Measurements from ENCODE around the gene TRAPPC8. TPM values are rescaled to one million over a fixed set of nuclear protein-coding genes. Genes with fewer than 3 reads are reported as not detected.

The TRAPPC8 gene
- total RNA-seq, 4 donors from 2014 or later = 51.5 to 69.9 (median 55.0) TPM

DNA sequence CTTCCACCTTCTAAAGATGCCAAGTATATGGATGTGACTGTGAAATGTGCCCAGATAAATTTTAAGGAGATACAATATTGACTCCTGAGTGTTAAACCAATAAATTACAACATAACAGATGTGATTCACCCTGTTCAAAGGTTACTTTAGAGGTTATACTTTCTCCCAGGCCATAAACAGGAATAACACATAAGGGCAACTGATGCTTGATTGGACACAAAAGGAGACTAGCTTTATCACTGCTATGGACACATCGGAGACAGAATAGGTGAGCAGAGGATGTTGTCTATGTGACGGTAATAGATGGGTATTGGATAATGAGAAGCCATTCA, 150.4 kb downstream of the TRAPPC8 start:
- no peak for DNase-seq
- H3K27me3 ChIP-seq = no peaks in the 10 kb centered on the region
- H3K36me3 ChIP-seq = no peaks in the 10 kb centered on the region
- intact Hi-C loops (cut with DNase I; ENCODE audit: low total_unique reads) (no loop called here), in situ Hi-C loops (cut with MboI; ENCODE audit: low pct_ligation_motif_present in 1 of 4, low pct_unique_long_range_greater_than_20kb in 1 of 4, low sequenced_read_pairs in 3 of 4) (no loop called here)
- H3K4me3 ChIP-seq = no peak overlapping the region
- TF ChIP-seq POLR2A (IDR thresholded peaks at IDR 0.05) (no peak), POLR2AphosphoS5 (IDR thresholded peaks at IDR 0.05) (no peak), EP300 (IDR thresholded peaks at IDR 0.05; ENCODE audit: low read depth) (no peak)
- TF ChIP-seq, protein P1, sequence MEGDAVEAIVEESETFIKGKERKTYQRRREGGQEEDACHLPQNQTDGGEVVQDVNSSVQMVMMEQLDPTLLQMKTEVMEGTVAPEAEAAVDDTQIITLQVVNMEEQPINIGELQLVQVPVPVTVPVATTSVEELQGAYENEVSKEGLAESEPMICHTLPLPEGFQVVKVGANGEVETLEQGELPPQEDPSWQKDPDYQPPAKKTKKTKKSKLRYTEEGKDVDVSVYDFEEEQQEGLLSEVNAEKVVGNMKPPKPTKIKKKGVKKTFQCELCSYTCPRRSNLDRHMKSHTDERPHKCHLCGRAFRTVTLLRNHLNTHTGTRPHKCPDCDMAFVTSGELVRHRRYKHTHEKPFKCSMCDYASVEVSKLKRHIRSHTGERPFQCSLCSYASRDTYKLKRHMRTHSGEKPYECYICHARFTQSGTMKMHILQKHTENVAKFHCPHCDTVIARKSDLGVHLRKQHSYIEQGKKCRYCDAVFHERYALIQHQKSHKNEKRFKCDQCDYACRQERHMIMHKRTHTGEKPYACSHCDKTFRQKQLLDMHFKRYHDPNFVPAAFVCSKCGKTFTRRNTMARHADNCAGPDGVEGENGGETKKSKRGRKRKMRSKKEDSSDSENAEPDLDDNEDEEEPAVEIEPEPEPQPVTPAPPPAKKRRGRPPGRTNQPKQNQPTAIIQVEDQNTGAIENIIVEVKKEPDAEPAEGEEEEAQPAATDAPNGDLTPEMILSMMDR (IDR thresholded peaks at IDR 0.05) = no peak
- H3K9me3 ChIP-seq = no peaks in the 10 kb centered on the region
- H3K27ac ChIP-seq = no peak overlapping the region
- no peaks in the 10 kb centered on the region for H3K4me1 ChIP-seq
- 88 to 100% methylated on average over 2 of the region's 2 CpGs for WGBS, 2 donors (ENCODE audit: low coverage in 1 of 2)

DNA sequence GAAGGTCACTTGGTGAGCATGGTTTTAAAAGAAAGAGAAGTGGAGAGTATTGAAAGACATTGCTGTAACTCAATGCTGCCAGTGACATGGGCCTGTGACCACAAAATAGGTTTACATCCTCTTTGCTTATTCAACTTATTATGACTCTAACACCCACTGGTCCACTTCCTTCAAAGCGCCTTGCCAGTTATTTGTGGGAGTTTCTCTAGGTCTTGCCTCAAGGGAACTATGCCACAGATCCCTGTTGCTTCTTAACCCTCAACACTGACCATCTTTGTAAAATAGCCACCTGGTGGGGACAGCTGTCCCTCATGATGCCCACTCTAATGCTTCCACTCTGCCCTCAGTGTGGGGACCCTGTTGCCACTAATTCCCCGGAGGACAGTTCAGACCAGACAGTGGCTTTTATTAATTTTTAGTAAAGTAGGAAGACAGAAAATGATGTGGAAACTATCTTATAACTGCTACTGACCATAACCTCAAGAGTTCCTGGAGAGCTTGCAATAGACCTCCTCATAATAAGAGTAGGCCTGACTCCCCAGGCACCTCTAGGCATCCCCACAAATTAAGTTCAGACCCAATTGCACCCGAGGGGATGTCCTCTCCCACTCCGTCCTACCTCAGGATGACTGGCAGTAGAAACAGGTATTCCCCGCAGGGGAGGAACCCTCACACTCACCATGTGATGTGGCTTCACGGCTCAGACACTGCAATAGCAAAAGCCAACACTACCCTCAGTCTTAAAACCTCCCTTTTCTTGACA, 150.9 kb downstream of the TRAPPC8 start:
- intact Hi-C loops (cut with DNase I; ENCODE audit: low total_unique reads) (no loop called here), in situ Hi-C loops (cut with MboI; ENCODE audit: low pct_ligation_motif_present in 1 of 4, low pct_unique_long_range_greater_than_20kb in 1 of 4, low sequenced_read_pairs in 3 of 4) (no loop called here)
- Histone ChIP-seq H3K27ac (no peak overlapping the region), H3K4me1 (no peaks in the 10 kb centered on the region), H3K9me3 (no peaks in the 10 kb centered on the region), H3K27me3 (no peaks in the 10 kb centered on the region), H3K36me3 (no peaks in the 10 kb centered on the region), H3K4me3 (no peak overlapping the region)
- no peak for TF ChIP-seq EP300 (IDR thresholded peaks at IDR 0.05; ENCODE audit: low read depth)
- no peak for TF ChIP-seq POLR2AphosphoS5 (IDR thresholded peaks at IDR 0.05)
- no peak for TF ChIP-seq POLR2A (IDR thresholded peaks at IDR 0.05)
- TF ChIP-seq, protein P1 (IDR thresholded peaks at IDR 0.05) = no peak
- DNase-seq = no peak
- 78% methylated on average over 6 of the region's 6 CpGs; no CpG with 5 or more reads in 1 of the 2 donors for WGBS, 2 donors (ENCODE audit: low coverage in 1 of 2)

DNA sequence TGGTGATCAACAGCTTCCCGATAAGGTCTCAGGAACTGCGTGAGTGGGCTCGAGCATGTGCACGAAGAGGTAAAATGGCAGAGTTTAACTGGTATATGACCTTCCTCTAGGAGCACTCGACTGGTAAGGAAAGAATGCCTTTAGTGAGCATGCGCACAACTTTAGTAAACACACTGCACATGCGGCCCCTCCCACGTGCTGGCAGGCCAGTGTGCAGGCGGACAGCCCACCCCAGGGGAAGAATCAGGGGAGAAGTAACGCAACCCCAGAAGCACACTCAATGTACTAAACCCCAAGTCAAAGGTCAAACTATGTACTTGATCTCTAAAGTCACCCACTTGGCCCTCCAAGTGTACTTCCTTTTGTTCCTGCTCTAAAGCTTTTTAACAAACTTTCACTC, 153.5 kb downstream of the TRAPPC8 start:
- Histone ChIP-seq H3K27me3 (no peaks in the 10 kb centered on the region), H3K36me3 (no peaks in the 10 kb centered on the region), H3K27ac (no peak overlapping the region), H3K4me1 (no peaks in the 10 kb centered on the region), H3K4me3 (no peak overlapping the region), H3K9me3 (no peaks in the 10 kb centered on the region)
- DNase-seq = no peak
- in situ Hi-C loops (cut with MboI; ENCODE audit: low pct_ligation_motif_present in 1 of 4, low pct_unique_long_range_greater_than_20kb in 1 of 4, low sequenced_read_pairs in 3 of 4) = no loop called here
- TF ChIP-seq, protein P1 (IDR thresholded peaks at IDR 0.05) = no peak
- no peak for TF ChIP-seq POLR2A (IDR thresholded peaks at IDR 0.05)
- TF ChIP-seq POLR2AphosphoS5 (IDR thresholded peaks at IDR 0.05) = no peak
- no peak for TF ChIP-seq EP300 (IDR thresholded peaks at IDR 0.05; ENCODE audit: low read depth)
- intact Hi-C loops (cut with DNase I; ENCODE audit: low total_unique reads) = no loop called here
- WGBS, 2 donors (ENCODE audit: low coverage in 1 of 2) = 77 to 82% methylated on average over 9 to 10 of the region's 10 CpGs

DNA sequence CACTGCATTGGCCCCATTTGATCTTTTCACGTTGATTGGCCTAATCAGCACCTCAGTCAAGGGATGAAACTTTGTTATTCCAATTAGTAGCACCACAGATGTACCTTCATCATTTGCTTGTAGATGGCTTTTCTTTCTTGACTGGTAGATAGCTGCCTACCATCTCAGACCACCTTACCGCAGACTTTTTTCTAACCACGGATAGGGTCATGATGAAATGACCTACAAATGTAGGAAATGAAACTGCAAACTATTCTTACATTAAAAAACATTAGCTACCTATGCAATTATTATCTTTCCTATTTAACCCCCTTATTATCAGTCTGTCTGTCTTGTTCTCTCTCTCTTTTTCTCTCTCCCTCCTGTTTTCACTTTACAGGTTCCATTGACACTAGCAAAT, 159.9 kb downstream of the TRAPPC8 start:
- DNase-seq = no peak
- no peak overlapping the region for H3K27ac ChIP-seq
- peaks cover 10 to 14% of the 10 kb centered on the region in 2 donors for H3K9me3 ChIP-seq
- in situ Hi-C loops (cut with MboI; ENCODE audit: low pct_ligation_motif_present in 1 of 4, low pct_unique_long_range_greater_than_20kb in 1 of 4, low sequenced_read_pairs in 3 of 4) (no loop called here), intact Hi-C loops (cut with DNase I; ENCODE audit: low total_unique reads) (no loop called here)
- H3K4me3 ChIP-seq = no peak overlapping the region
- H3K27me3 ChIP-seq = no peaks in the 10 kb centered on the region
- 63 to 84% methylated on average over 2 to 3 of the region's 3 CpGs for WGBS, 2 donors (ENCODE audit: low coverage in 1 of 2)
- TF ChIP-seq, protein P1 (IDR thresholded peaks at IDR 0.05) = no peak
- TF ChIP-seq EP300 (IDR thresholded peaks at IDR 0.05; ENCODE audit: low read depth) (no peak), POLR2A (IDR thresholded peaks at IDR 0.05) (no peak)
- H3K4me1 ChIP-seq = no peaks in the 10 kb centered on the region
- H3K36me3 ChIP-seq = no peaks in the 10 kb centered on the region

Small RNAs within 50 kb of the gene (small RNA-seq; reads per million reads assigned to genes)
- gene RNU6-1050P = 0 reads per million in 4 donors

Other genes with a start within 250 kb of the TRAPPC8 start
- under 1 TPM in 1 of 4 donors, not detected in 3; 0.64 TPM for gene SLC25A52, start 182.2 kb downstream of the TRAPPC8 start, total RNA-seq
- 10 to 100 TPM in 2 of 4 donors, 1 to 10 TPM in 2; 7.9 to 12.1 (median 10.3) TPM for gene RNF125, start 75.7 kb upstream of the TRAPPC8 start, total RNA-seq
- 10 to 100 TPM; 18.3 to 32.2 (median 28.5) TPM for gene RNF138, start 148.7 kb upstream of the TRAPPC8 start, total RNA-seq
- gene MEP1B, start 246.9 kb upstream of the TRAPPC8 start, total RNA-seq = 10 to 100 TPM in 2 of 4 donors, 1 to 10 TPM in 2; 2.0 to 32.4 (median 19.9) TPM